Measurements from ENCODE around the gene GDI2. TPM values are rescaled to one million over a fixed set of nuclear protein-coding genes. Genes with fewer than 3 reads are reported as not detected.

Gene GDI2
- total RNA-seq, 1 donor from 2014 or later, result 287 TPM

GRCh38 chr10:5720182-5720581, 93.1 kb downstream of the GDI2 start:
- H3K27me3 Mint-ChIP-seq, result no peaks in the 10 kb centered on the region
- no peak overlapping the region for H3K4me3 Mint-ChIP-seq (ENCODE audit: low read depth)
- no peak for TF ChIP-seq CTCF (IDR thresholded peaks at IDR 0.05; ENCODE audit: unreplicated experiment)
- no peaks in the 10 kb centered on the region for H3K9me3 Mint-ChIP-seq (ENCODE audit: low read depth)
- peaks cover 10% of the 10 kb centered on the region for H3K36me3 Mint-ChIP-seq (ENCODE audit: insufficient read depth)
- no peak overlapping the region for H3K27ac Mint-ChIP-seq
- H3K4me1 Mint-ChIP-seq (ENCODE audit: low read depth), result peaks cover 5% of the 10 kb centered on the region
- DNase-seq (ENCODE audit: low spot score, unreplicated experiment), result no peak

GRCh38 chr10:5719546-5719945, 93.7 kb downstream of the GDI2 start:
- peaks cover 5% of the 10 kb centered on the region for H3K4me1 Mint-ChIP-seq (ENCODE audit: low read depth)

More at GRCh38 chr10:5719546-5719945, 93.7 kb downstream of the GDI2 start:
- DNase-seq (ENCODE audit: low spot score, unreplicated experiment), result no peak
- Mint-ChIP-seq H3K36me3 (ENCODE audit: insufficient read depth) (peaks cover 7% of the 10 kb centered on the region), H3K27ac (no peak overlapping the region), H3K4me3 (ENCODE audit: low read depth) (no peak overlapping the region), H3K9me3 (ENCODE audit: low read depth) (no peaks in the 10 kb centered on the region), H3K27me3 (no peaks in the 10 kb centered on the region)
- TF ChIP-seq CTCF (IDR thresholded peaks at IDR 0.05; ENCODE audit: unreplicated experiment), result no peak

Other genes starting within 250 kb of the GDI2 start
- 11.1 and 13.5 TPM in 2 replicates for gene ASB13, start 146.8 kb downstream of the GDI2 start, total RNA-seq
- 57.1 and 57.7 TPM in 2 replicates for gene TASOR2, start 128.6 kb downstream of the GDI2 start, total RNA-seq
- gene ANKRD16, start 76.5 kb upstream of the GDI2 start, total RNA-seq, result 16.8 and 18.0 TPM in 2 replicates
- 85.5 and 87.4 TPM in 2 replicates for gene FBH1, start 76.8 kb upstream of the GDI2 start, total RNA-seq
- 0.48 and 1.5 TPM in 2 replicates for gene IL15RA, start 164.1 kb upstream of the GDI2 start, total RNA-seq
- not detected in 2 replicates for gene IL2RA, start 248.9 kb upstream of the GDI2 start, total RNA-seq

Data from progenitor cell of endocrine pancreas (in vitro differentiated cells).